GM12872 (cell line): Measurements from ENCODE around the gene TRAP1.

Experiments
- CTCF ChIP-seq: IDR thresholded peaks from 3 replicates; pipeline ENCODE4 v1.5.1; 2011; ENCODE audit warnings: low read depth, mild to moderate bottlenecking, low read length, moderate library complexity; ENCODE audit not compliant: insufficient read depth

TRAP1 gene

GRCh38 chr16:3661311-3661710 lies 56.0 kb downstream of the TRAP1 start:
- no peak for TF ChIP-seq CTCF

- no peak for TF ChIP-seq CTCF
Measured at GRCh38 chr16:3659251-3659650, 58.1 kb downstream of the TRAP1 start.

GRCh38 chr16:3656491-3657468 lies 60.5 kb downstream of the TRAP1 start:
- no peak for TF ChIP-seq CTCF

- TF ChIP-seq CTCF = no peak
Measured at GRCh38 chr16:3655396-3656159, 61.7 kb downstream of the TRAP1 start.

GRCh38 chr16:3655030-3655395 lies 62.3 kb downstream of the TRAP1 start:
- TF ChIP-seq CTCF = no peak

GRCh38 chr16:3654249-3654991 lies 62.9 kb downstream of the TRAP1 start, which contains the start of gene DNASE1:
DNASE1 (plus strand) TSS chr16:3654691; CDS start chr16:3655374, 683 bp downstream.
- peak; percentile 89 for TF ChIP-seq CTCF
